PC-9 (cell line): ENCODE measurements around the gene KCNJ8.

ENCODE experiments used
- CTCF ChIP-seq: fragments of 200-600 bp; sonication (generic); conservative IDR thresholded peaks from 2 replicates; pipeline ENCODE4 v1.6.1; 2017; ENCODE audit warnings: mixed run types, antibody characterized with exemption, mild to moderate bottlenecking, moderate library complexity
- EZH2 ChIP-seq: fragments of 200-600 bp; sonication (generic); IDR thresholded peaks from 2 replicates; pipeline ENCODE4 v1.8.0; 2017; ENCODE audit warnings: antibody characterized with exemption, low read depth

- TF ChIP-seq CTCF (no peak), EZH2 (no peak)
Measured at GRCh38 chr12:21769307-21769706, 5.2 kb downstream of the KCNJ8 start.
